Measurements from ENCODE around the gene MYMX.

DNA sequence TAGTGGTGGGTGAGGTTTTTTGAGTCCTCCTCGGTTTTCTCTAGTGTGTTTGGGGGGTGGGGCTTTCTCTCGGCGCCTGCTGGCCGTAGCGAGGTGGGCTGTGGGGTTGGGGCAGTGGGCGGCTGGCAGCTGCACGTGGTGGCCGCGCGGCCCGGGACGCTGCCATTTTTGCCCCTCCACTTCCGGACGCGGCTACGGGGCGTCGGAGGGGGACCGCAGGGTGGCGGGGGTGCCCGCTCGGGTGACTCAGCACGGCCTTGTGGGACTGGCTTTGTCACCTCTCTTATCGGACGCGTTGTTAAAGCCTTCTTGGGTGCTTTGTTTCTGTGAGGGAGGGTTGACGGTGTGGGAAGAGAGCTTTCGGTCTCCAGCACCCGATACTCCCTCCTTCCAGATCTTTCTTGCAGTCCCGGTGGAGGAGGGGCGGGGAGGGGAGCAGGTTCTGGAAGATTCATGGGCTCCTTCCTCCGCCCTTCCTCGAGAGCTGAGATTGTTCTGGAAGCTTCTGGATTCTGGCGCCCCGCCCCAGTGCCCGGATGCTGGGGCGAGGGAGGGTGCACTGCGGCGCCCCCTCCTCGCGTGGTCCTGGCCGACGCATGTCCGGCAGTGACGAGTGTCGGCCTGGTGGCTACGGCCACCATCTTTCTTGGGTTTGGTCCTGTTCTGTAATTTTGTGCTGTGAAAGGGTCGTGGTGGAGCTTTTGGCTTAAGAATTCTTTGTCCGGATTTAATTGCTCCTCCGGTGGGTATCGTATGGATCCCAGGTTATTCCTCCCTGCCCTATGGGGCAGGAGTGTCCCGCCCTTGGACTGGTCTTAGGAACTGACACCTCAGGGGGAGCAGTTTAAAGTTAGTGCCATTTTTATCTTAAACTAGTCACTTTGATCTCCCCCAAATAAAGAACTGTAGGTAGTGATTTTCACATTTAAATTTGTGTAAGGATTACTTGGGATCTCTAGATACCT lies 30.9 kb downstream of the MYMX start:
- TF ChIP-seq, protein P1, sequence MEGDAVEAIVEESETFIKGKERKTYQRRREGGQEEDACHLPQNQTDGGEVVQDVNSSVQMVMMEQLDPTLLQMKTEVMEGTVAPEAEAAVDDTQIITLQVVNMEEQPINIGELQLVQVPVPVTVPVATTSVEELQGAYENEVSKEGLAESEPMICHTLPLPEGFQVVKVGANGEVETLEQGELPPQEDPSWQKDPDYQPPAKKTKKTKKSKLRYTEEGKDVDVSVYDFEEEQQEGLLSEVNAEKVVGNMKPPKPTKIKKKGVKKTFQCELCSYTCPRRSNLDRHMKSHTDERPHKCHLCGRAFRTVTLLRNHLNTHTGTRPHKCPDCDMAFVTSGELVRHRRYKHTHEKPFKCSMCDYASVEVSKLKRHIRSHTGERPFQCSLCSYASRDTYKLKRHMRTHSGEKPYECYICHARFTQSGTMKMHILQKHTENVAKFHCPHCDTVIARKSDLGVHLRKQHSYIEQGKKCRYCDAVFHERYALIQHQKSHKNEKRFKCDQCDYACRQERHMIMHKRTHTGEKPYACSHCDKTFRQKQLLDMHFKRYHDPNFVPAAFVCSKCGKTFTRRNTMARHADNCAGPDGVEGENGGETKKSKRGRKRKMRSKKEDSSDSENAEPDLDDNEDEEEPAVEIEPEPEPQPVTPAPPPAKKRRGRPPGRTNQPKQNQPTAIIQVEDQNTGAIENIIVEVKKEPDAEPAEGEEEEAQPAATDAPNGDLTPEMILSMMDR (IDR thresholded peaks at IDR 0.05), result peak in 1 of 3 donors; percentile 13
- peak in 2 of 3 donors; percentile 24 to 74 for TF ChIP-seq POLR2AphosphoS5 (IDR thresholded peaks at IDR 0.05)
- TF ChIP-seq POLR2A (IDR thresholded peaks at IDR 0.05), result no peak
